Pulmonary artery endothelial cell (primary cell): ENCODE data around the gene RPS10. TPM values are rescaled to one million over a fixed set of nuclear protein-coding genes. Genes with fewer than 3 reads are reported as not detected.
"Not testable (repeated sequence)": the region's sequence is repeated elsewhere in the genome, so short reads cannot be mapped to it uniquely, and the experiment has no call there.

Experiments used
- DNase-seq: peaks from one replicate; pipeline ENCODE4 v3.0.0-alpha.2; 2011; ENCODE audit warnings: low read depth, low spot score
- total RNA-seq: library from RNA; depleted of rRNA; stranded (reverse); fragments of >200 nt; gene quantifications from 2 replicates; pipeline ENCODE4 v1.2.3, GENCODE V29; 2014

The RPS10 gene
- total RNA-seq, 1 donor from 2014 or later = 1,833 TPM

GRCh38 chr6:34393191-34393965, 32.5 kb downstream of the RPS10 start:
- no peak for DNase-seq

DNA sequence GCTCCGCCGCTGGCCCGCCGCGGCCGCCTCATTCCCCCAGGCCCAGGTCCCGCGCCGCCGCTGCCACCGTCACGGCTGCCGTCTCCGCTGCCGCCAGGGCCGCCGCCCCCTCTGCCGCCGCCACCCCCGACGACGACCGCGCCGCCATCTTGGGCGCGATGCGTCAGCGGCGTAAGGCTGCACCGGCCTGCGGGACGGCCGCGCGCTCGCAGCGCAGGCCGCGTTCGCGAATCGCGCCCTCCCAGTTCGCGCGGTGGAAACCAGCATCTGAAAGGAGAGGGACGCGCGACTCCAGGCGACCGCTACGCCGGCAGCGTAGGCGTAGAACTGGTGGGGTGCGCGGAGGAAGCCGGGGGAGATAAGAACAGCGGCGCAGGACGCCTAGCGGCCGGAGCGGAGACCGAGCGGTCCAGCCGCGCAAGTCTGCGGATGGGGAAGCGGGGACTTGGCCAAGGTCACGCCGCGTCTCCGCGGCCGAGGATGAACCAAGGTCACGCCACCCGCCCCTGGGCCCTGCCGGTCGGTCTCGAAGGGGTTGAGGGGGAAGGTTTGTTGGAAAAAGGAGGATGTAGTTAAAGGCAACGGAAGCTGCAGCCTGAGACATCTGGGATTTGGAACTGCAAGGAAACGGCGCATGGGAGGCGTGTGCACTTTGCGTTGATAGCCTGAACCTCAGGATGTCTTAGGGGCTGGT, 33.2 kb downstream of the RPS10 start, which contains the start of gene NUDT3:
Gene NUDT3 (minus strand): TSS at position 173 of the 694 bp plus-strand sequence. CDS start 307 bp downstream, outside the sequence.
- DNase-seq = peak; percentile 69

- DNase-seq = no peak
Measured at GRCh38 chr6:34391786-34392496, 33.9 kb downstream of the RPS10 start.

DNA sequence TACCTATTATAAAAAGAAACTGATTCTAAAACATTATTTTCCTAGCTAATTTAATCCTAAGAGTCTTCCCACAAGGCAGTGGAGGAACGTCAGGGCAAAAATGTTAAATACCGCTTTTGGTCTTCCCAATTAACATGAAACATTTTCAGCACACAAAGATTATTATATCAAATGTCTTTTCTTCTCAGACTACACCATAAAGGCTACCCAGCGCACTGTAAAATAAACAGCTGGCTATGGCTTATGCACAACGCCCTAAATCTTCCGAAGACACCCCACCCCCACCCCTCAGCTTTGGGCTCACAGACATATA, 34.4 kb downstream of the RPS10 start:
- no peak for DNase-seq

DNA sequence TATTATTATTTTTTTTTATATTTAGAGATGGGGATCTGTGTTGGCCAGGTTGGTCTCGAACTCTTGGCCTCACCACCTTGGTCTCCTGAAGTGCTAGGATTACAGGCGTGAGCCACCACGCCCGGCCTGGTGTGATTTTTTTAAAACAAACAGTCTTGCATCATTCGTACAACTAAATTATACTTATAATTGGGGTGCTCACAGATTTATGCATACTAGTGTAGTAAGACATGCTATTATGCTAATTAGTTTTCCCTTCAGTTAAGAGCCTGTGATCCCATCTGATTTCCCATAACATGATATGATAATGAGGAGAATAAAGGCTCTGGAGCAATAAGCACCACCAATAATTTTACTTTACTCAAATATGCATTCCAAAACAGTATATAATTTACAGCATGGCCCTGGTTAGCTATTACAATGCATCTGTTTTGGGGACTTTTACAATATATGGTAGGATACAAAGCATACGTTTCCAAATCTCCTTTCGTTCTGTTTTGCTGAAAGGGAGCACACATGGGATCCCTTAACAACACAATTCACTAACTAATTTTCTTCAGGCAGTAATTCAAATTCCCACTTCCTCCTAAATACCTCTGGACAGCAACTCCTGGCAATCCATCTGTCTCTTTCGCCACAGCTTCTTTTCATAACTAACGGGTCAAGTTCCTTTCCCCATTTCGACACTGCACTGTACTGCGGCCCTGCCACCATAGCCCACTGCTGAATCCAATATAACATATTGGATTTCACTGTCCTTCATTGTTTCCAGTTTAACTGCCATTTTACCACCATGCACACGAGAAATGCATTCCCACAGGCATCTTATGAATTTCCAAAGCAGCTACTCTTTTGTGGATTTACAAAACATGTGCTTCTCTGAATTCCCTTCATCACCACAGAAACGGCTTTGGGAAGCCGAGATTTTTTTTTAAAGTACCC, 35.1 kb downstream of the RPS10 start:
- DNase-seq = no peak

DNA sequence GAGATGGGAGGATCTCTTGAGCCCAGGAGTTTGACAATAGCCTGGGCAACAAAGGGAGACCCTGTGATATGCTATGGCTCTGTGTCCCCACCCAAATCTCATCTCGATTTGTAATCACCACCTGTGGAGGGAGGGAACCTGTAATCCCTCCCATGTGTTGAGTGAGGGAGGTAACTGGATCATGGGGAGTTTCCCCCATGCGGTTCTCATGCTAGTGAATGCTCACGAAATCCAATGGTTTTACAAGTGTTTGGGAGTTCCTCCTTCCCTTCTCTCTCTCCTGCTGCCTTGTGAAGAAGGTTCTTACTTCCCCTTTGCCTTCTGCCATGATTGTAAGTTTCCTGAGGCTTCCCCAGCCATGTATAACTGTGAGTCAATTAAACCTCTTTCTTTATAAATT, 36.8 kb downstream of the RPS10 start:
- no peak for DNase-seq

- DNase-seq = no peak
Measured at GRCh38 chr6:34388421-34388820, 37.4 kb downstream of the RPS10 start.

GRCh38 chr6:34386316-34387137, 39.3 kb downstream of the RPS10 start:
- DNase-seq = no peak

GRCh38 chr6:34385793-34386195, 40.1 kb downstream of the RPS10 start:
- no peak for DNase-seq

- DNase-seq = no peak
Measured at GRCh38 chr6:34384321-34385153, 41.3 kb downstream of the RPS10 start.

- DNase-seq = no peak
Measured at GRCh38 chr6:34383656-34384320, 42.1 kb downstream of the RPS10 start.

DNA sequence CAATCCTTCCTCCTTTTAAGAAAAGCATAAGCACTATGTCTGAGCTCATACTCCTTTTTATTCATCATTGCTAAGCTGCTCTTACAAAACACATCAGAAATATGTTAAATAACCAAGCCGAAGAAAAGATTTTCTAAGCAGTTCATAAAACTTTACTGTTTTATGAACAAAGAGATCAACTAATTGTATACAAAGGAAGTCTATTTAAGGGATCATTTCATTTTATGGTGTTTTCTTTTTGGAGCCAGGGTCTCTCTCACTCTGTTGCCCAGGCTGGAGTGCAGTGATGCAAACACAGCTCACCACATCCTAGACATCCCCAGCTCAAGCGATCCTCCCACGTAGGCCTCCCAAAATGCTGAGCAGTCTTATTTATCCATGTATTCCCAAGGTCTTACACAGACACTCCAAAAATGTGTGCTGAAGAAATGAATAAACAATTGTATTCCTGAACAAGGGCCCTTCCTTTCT, 42.7 kb downstream of the RPS10 start:
- DNase-seq = no peak

GRCh38 chr6:34381081-34381480, 44.8 kb downstream of the RPS10 start:
- no peak for DNase-seq

DNA sequence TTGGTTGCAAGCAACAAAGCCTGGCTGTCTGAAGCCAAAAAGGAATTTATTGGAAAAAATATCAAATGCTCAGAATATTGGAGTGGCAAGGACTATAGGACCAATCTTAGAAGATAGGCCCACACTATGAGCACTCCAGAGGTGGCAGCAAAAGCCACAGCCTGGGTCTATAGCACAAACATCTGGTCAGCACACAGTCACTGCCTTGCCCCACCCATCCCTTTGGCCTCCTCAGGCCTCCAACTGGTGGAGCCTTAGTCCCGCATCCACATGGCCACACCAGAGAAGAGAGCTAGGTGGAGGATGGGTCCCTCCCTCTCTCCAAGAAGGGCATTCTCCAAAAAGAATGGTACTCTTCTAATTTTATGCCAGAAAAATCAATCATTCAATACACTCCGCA, 47.4 kb downstream of the RPS10 start:
- no peak for DNase-seq

GRCh38 chr6:34377984-34378383, 47.9 kb downstream of the RPS10 start:
- no peak for DNase-seq

- not testable (repeated sequence) for DNase-seq
Measured at GRCh38 chr6:34377571-34377970, 48.3 kb downstream of the RPS10 start.

DNA sequence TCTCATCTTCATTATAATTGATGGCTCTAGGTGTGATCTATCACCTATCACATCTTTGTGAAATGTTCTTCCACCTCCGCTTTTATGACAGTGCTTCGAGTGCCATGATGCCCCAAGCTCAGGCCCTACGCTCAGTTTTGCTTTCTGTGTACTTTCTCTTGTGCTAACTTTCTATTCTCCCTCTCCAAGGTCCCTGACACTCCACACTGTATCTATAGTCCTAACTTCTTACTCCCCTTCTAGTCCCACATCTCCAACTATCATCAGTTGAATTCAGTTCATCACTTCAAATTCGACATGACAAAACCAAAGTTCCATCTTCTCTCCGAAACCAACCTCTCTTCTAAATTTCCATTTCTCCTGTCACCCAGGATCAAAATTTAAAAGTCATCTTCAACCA, 50.0 kb downstream of the RPS10 start:
- no peak for DNase-seq

GRCh38 chr6:34374508-34374907, 51.4 kb downstream of the RPS10 start:
- DNase-seq = no peak

GRCh38 chr6:34374069-34374468, 51.8 kb downstream of the RPS10 start:
- DNase-seq = no peak
